Activated CD4-positive, alpha-beta T cell treated with anti-CD3 and anti-CD28 coated beads, Interleukin-2, amount 10 ng/mL, durations not matched to agents 7 days and 5 days (primary cell): ENCODE measurements around the gene ELL2. TPM values are rescaled to one million over a fixed set of nuclear protein-coding genes. Genes with fewer than 3 reads are reported as not detected.
A peak's percentile ranks its signal among the peaks of the same experiment; 100 is the strongest.
"Not testable (repeated sequence)": the region's sequence is repeated elsewhere in the genome, so short reads cannot be mapped to it uniquely, and the experiment has no call there.

Experiments used
- CTCF ChIA-PET: fragments of 350-600 bp; sonication (Branson Sonifier 250); formaldehyde crosslinking; loops from one replicate; lab custom pipeline; 2021; ENCODE audit warnings: antibody characterized with exemption; lab: Charles Lee
- POLR2A ChIA-PET: fragments of 350-600 bp; sonication (Branson Sonifier 250); formaldehyde crosslinking; loops from one replicate; lab custom pipeline; 2021; ENCODE audit warnings: antibody characterized with exemption; lab: Charles Lee
- DNase-seq: peaks from one replicate; pipeline ENCODE4 v3.0.0-alpha.2; 2020
- H3K27ac Mint-ChIP-seq: one replicate; pipeline ENCODE4 v1.8.0; 2021; ENCODE audit warnings: mild to moderate bottlenecking, moderate library complexity, mixed read lengths
- H3K27me3 Mint-ChIP-seq: one replicate; pipeline ENCODE4 v1.8.0; 2021; ENCODE audit warnings: mixed read lengths
- H3K36me3 Mint-ChIP-seq: one replicate; pipeline ENCODE4 v1.8.0; 2021; ENCODE audit warnings: low read depth, mixed read lengths
- H3K4me1 Mint-ChIP-seq: one replicate; pipeline ENCODE4 v1.8.0; 2021; ENCODE audit warnings: mixed read lengths
- H3K4me3 Mint-ChIP-seq: one replicate; pipeline ENCODE4 v1.8.0; 2021; ENCODE audit warnings: mild to moderate bottlenecking, moderate library complexity, mixed read lengths
- H3K9me3 Mint-ChIP-seq: one replicate; pipeline ENCODE4 v1.8.0; 2021; ENCODE audit warnings: mixed read lengths
- total RNA-seq, 2 experiments: library from RNA; stranded (reverse); gene quantifications; one replicate each; pipeline ENCODE4 v1.2.3, GENCODE V29; 2021

ELL2 gene
- total RNA-seq, 2 experiments from 2014 or later = 12.5 to 14.7 TPM

- peak overlapping the region; percentile 41 for H3K27ac Mint-ChIP-seq
- no peaks in the 10 kb centered on the region for H3K27me3 Mint-ChIP-seq
- no peak overlapping the region for H3K4me3 Mint-ChIP-seq
- ChIA-PET CTCF (no interaction called here), POLR2A (no interaction called here)
- peaks cover 8% of the 10 kb centered on the region for H3K4me1 Mint-ChIP-seq
- DNase-seq = no peak
- no peaks in the 10 kb centered on the region for H3K36me3 Mint-ChIP-seq
- H3K9me3 Mint-ChIP-seq = no peaks in the 10 kb centered on the region
These were observed 84.9 kb downstream of the ELL2 start for GRCh38 chr5:95876782-95877181.

GRCh38 chr5:95874246-95874645 is 87.4 kb downstream of the ELL2 start:
- Mint-ChIP-seq H3K9me3 (no peaks in the 10 kb centered on the region), H3K27me3 (no peaks in the 10 kb centered on the region), H3K36me3 (no peaks in the 10 kb centered on the region), H3K4me3 (no peak overlapping the region), H3K27ac (no peak overlapping the region), H3K4me1 (peaks cover 26% of the 10 kb centered on the region)
- no peak for DNase-seq
- ChIA-PET POLR2A (no interaction called here), CTCF (interaction anchor here (1.1 to 1.5 kb wide), 3 partner anchors 14 to 17 kb away, joined by 3 to 6 read pairs (median 4); no protein-coding TSS in a partner anchor)

- Mint-ChIP-seq H3K4me1 (peaks cover 35% of the 10 kb centered on the region), H3K4me3 (no peak overlapping the region)
- CTCF ChIA-PET = interaction anchor here (1.1 to 1.7 kb wide), 4 partner anchors 10 to 21 kb away, joined by 3 to 5 read pairs (median 4); no protein-coding TSS in a partner anchor
These were observed 88.3 kb downstream of the ELL2 start for GRCh38 chr5:95873351-95873750.

GRCh38 chr5:95872346-95873268 is 89.0 kb downstream of the ELL2 start:
- ChIA-PET CTCF (interaction anchor here (0.7 to 2.4 kb wide), 7 partner anchors 9 to 21 kb away, joined by 3 to 11 read pairs (median 3); no protein-coding TSS in a partner anchor), POLR2A (no interaction called here)
- Mint-ChIP-seq H3K4me1 (peaks cover 40% of the 10 kb centered on the region), H3K27me3 (no peaks in the 10 kb centered on the region), H3K36me3 (peaks cover 7% of the 10 kb centered on the region), H3K9me3 (peaks cover 2% of the 10 kb centered on the region), H3K27ac (no peak overlapping the region), H3K4me3 (no peak overlapping the region)
- no peak for DNase-seq

More at GRCh38 chr5:95873351-95873750, 88.3 kb downstream of the ELL2 start:
- POLR2A ChIA-PET = no interaction called here
- Mint-ChIP-seq H3K27me3 (no peaks in the 10 kb centered on the region), H3K27ac (no peak overlapping the region), H3K9me3 (no peaks in the 10 kb centered on the region), H3K36me3 (peaks cover 3% of the 10 kb centered on the region)
- DNase-seq = no peak

GRCh38 chr5:95871146-95871806 is 90.4 kb downstream of the ELL2 start:
- Mint-ChIP-seq H3K4me3 (no peak overlapping the region), H3K36me3 (peaks cover 8% of the 10 kb centered on the region), H3K4me1 (peaks cover 43% of the 10 kb centered on the region), H3K9me3 (peaks cover 2% of the 10 kb centered on the region), H3K27ac (no peak overlapping the region), H3K27me3 (no peaks in the 10 kb centered on the region)
- ChIA-PET POLR2A (no interaction called here), CTCF (interaction anchor here (0.6 to 3.0 kb wide), 5 partner anchors 10 to 464 kb away, joined by 3 to 12 read pairs (median 5); no protein-coding TSS in a partner anchor)
- DNase-seq = no peak

GRCh38 chr5:95870105-95870672 is 91.5 kb downstream of the ELL2 start:
- Mint-ChIP-seq H3K4me3 (peak overlapping the region; percentile 55), H3K36me3 (peaks cover 8% of the 10 kb centered on the region), H3K27me3 (no peaks in the 10 kb centered on the region), H3K4me1 (peaks cover 43% of the 10 kb centered on the region), H3K9me3 (peaks cover 2% of the 10 kb centered on the region), H3K27ac (peak overlapping the region; percentile 90)
- ChIA-PET CTCF (interaction anchor here (0.6 to 3.0 kb wide), 9 partner anchors 9 to 475 kb away, joined by 3 to 12 read pairs (median 4); no protein-coding TSS in a partner anchor), POLR2A (no interaction called here)
- DNase-seq = peak; percentile 27

- H3K36me3 Mint-ChIP-seq, H3K9me3 Mint-ChIP-seq, H3K27me3 Mint-ChIP-seq: not testable (repeated sequence)
- POLR2A ChIA-PET = interaction anchor here (0.6 to 0.7 kb wide), 2 partner anchors 48 to 185 kb away, joined by 3 to 4 read pairs; no protein-coding TSS in a partner anchor
- peak; percentile 83 for DNase-seq
- H3K4me3 Mint-ChIP-seq = peak overlapping the region; percentile 48
- peak overlapping the region; percentile 90 for H3K27ac Mint-ChIP-seq
- CTCF ChIA-PET = interaction anchor here (0.6 to 3.0 kb wide), 10 partner anchors 10 to 476 kb away, joined by 3 to 12 read pairs (median 4); no protein-coding TSS in a partner anchor
- peaks cover 43% of the 10 kb centered on the region for H3K4me1 Mint-ChIP-seq
These were observed 92.3 kb downstream of the ELL2 start for GRCh38 chr5:95869173-95869855.

- DNase-seq = no peak
- Mint-ChIP-seq H3K36me3 (peaks cover 8% of the 10 kb centered on the region), H3K9me3 (peaks cover 2% of the 10 kb centered on the region), H3K27me3 (no peaks in the 10 kb centered on the region), H3K27ac (peak overlapping the region; percentile 90), H3K4me3 (no peak overlapping the region), H3K4me1 (peaks cover 47% of the 10 kb centered on the region)
- ChIA-PET POLR2A (no interaction called here), CTCF (interaction anchor here (0.8 to 3.0 kb wide), 4 partner anchors 9 to 94 kb away, joined by 3 to 12 read pairs (median 6); partner anchors contain the start of gene ELL2)
These were observed 93.5 kb downstream of the ELL2 start for GRCh38 chr5:95868136-95868535.

GRCh38 chr5:95866435-95867040 is 95.1 kb downstream of the ELL2 start:
- POLR2A ChIA-PET = no interaction called here
- Mint-ChIP-seq H3K4me1 (peaks cover 56% of the 10 kb centered on the region), H3K4me3 (no peak overlapping the region), H3K27ac (no peak overlapping the region), H3K9me3 (peaks cover 2% of the 10 kb centered on the region), H3K27me3 (no peaks in the 10 kb centered on the region), H3K36me3 (peaks cover 8% of the 10 kb centered on the region)
- CTCF ChIA-PET = interaction anchor here (0.6 to 1.5 kb wide), 3 partner anchors 219 to 530 kb away, joined by 3 read pairs; no protein-coding TSS in a partner anchor
- DNase-seq = no peak

GRCh38 chr5:95864944-95865504 is 96.6 kb downstream of the ELL2 start:
- Mint-ChIP-seq H3K4me1 (peaks cover 55% of the 10 kb centered on the region), H3K36me3 (peaks cover 8% of the 10 kb centered on the region), H3K9me3 (peaks cover 2% of the 10 kb centered on the region), H3K27ac (no peak overlapping the region), H3K4me3 (no peak overlapping the region), H3K27me3 (no peaks in the 10 kb centered on the region)
- ChIA-PET CTCF (interaction anchor here (0.9 to 1.8 kb wide), 2 partner anchors 36 to 471 kb away, joined by 3 to 5 read pairs; no protein-coding TSS in a partner anchor), POLR2A (no interaction called here)
- no peak for DNase-seq

GRCh38 chr5:95864456-95864855 is 97.2 kb downstream of the ELL2 start:
- no peak for DNase-seq
- Mint-ChIP-seq H3K4me3 (no peak overlapping the region), H3K4me1 (peaks cover 55% of the 10 kb centered on the region), H3K27ac (no peak overlapping the region), H3K9me3 (peaks cover 2% of the 10 kb centered on the region), H3K27me3 (no peaks in the 10 kb centered on the region), H3K36me3 (peaks cover 8% of the 10 kb centered on the region)
- CTCF ChIA-PET = interaction anchor here (0.9 to 1.8 kb wide), 2 partner anchors 37 to 472 kb away, joined by 3 to 5 read pairs; no protein-coding TSS in a partner anchor
- POLR2A ChIA-PET = no interaction called here
